NCI-H524 (cell line): ENCODE data around the gene TENT5C.
A peak's percentile ranks its signal among the peaks of the same experiment; 100 is the strongest.

ENCODE experiments used
- DNase-seq, 2 experiments: peaks; one replicate each; lab custom pipeline; 2025; lab: John Stamatoyannopoulos, UW

TENT5C gene

DNA sequence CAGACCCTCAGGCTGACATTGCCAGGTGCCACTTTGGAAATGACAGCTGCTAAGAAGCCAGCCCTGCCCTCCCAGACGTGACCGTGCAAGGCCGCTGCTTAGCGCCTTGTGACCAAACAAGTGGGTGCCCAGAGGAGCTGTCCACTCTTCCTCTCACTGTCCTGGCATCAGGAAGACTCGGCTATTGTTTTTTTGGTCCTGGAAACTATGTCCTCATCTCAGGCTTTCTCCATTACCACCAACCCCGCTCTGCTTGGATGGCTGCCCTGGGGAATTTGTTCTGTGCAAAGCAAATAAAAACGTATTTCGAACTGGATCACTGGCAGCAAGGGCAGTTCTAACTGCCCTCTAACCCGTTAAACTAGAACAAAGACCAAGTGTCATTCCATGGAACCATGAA, 13.7 kb upstream of the TENT5C start:
- no peak for DNase-seq

DNA sequence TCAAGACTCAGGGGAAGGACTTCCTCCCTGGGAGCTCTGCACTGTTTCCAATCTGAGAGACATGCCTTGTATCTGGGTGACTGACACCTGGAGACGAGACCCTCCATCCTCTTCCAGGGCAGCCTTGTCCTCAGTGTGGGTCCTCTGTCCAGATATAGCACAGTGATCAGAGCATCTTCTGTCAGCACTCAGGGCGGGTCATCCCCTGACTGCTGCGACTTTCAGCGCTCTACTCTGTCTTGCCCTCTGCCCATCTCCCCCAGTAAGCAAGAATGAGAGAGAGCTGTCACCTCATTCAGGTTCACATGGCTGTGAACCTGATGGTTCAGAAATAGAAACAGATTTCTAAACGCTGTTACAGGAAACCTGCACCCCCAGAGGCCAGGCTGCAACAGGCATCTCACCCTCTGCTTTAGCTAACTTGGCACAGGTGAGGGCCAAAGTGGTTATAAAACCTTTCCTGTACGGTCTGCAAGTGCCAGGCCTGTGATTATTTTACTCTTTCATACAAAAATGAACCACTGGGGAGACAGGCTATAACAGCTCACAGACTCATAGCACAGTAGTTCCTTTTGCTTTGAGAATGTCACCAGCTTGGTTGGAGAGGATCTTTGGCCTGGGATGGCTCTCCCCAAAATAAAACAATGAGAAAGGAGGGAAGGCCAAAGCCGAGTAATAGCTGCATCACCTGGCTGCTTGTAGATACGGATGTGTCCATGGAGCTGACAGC, 11.4 kb upstream of the TENT5C start:
- DNase-seq, result no peak

DNA sequence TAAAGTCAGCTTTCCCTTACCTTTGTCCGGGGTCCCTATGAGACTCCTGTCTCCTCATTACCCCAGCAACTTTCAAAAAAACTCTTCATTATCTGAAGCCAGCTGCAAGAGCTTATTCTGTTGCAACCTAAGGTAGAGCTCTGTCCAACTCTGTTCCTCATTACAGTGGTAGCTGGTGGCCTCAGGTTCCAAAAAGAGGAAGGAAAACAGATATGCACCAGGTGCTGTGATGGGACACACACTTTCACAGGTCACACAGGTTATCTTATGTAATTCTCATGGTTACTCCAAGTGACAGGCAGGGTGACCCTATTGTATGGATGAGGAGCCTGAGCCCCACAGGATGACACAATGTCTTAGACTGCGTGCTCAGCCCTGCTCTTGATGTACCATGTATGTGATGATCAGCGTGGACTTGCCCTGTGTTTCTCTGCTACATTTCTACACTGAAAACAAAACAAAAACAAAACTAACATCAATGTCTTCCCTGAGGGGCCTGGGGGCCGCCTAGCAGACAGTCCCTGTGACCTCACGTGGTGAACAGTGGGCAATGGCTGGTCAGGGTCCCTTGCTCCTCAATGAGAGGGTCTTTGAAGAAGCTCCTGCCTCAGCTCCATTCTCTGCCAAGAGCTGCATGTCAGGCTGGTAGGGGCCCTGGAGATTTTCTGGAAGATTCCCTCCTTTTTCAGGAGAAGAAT, 9.7 kb upstream of the TENT5C start:
- no peak for DNase-seq

DNA sequence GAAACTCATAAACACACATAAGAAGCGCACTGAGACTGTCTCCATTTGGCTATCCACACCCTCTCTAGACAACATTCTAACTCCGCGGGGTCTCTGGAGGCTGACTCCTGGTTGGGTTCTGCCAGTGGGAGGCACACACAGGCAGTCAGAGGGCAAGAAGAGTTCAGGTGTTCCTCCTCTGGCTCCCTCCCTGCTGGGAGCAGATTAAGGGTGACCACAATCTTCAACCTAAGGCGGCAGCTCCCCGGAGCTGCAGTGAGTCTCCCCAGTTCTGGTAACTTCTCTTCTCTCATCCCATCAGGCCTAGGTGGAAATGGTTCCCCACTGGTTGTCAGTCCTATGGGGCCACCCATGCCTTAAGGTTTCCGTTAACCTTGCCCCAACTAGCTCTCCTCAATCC, 7.4 kb upstream of the TENT5C start:
- no peak for DNase-seq

DNA sequence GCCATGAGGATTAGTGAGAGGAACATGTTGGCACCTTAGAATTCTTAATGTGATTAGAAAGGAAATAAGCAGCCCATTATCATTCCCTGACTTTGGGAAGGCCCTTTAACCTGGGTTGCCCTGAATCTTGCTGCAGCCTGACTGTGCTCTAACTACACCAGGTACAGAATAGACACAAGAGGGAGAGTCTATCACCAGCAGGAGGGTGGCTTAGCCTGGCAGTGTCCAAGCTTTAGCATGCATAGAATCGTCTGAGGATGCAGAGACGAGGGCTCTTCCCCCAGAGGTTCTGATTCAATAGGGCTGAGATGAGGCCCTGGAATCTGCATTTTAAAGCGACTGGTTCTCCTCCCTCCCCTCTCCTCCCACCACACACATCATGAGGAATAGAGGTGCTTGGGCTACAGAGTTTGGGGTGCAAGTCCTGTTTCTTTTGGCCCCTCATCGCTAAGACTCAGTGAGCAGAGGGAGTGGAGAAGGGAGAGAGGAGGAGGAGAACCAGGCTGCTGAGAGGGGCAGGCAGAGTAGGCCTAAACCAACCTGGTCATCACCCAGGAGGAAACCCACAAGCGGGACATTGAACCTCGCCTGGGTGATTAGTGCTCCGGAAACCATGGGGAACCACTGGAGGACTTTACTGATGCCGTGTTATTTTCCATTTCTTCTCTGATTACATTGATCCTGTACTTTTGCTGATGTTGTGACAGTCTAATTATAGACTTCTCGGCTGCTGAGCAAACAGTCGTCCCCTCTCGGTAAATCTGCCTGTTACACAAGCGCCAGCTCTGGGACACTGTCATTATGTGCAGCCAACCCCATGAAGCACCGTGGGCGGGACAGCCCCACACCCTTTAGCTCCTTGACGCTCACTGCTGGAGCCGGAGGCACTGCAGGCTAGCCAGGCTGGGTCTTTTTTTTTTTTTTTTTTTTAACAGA, 6.3 kb upstream of the TENT5C start:
- DNase-seq, result no peak

DNA sequence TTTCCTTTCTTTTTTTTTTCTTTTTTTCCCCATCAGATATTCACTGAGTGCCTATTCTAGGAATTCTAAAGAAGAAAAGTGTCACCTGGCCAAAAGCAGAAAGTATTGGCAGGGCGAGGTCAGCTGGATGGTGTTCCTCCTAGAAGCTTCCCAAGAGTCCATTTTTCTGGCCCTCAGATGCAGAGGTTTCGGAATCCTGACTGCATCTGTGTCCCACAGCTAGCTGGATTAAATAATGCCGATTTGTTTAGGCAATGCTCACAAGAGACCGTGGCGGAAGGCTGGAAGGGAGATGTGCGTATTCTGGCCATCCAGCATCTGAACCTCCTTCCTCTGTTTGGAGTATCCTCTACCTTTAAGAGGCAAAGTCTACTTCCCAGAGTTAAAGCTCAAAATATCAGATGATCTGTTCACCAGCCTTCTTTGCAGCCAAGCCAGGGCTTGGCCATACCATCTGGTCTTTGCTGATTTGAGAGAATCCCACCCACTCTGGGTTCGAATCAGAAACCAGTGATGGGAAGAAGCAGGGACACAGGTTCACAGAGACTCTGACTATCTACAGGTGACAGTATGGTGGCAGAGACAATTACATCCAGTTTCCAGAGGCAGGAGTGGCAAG, 5.4 kb upstream of the TENT5C start:
- no peak for DNase-seq

DNA sequence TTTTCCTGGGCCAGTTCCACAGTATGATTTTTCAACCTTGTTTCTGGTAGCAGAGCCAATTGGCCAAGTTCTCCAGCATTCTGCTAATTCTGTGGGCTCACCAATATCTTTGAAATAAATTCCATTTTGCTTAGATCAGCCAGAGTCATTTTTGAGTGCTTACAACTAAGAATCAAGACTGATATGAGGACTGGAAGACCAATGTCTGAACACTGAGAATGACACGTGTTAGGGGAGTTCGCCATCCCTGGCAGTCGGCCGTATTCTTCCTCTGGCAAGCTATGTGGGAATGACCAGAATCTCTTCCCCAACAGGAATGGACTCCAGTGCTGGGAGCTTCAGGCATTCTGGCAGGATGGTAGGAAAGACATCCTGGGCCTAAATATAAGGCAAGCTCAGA, 4.9 kb upstream of the TENT5C start:
- no peak for DNase-seq

DNA sequence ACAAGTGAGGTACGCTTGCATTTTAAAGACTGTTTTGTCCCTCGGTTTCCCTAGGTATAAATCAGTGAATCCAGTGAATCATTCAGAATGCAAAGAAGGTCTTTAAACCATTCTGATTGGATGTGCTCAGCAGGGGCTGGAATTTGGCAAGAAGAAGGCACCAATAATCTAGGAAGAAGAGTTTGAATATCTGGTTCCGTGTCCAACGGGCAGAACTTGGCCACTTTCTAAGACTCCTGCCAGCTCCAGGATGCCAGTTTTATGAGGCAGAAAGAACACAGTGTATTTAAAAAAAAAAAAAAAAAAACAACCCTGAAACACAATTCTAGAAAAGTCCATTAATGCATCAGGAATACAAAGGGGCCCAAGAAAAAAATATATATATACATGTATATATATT, 3.0 kb upstream of the TENT5C start:
- no peak for DNase-seq

DNA sequence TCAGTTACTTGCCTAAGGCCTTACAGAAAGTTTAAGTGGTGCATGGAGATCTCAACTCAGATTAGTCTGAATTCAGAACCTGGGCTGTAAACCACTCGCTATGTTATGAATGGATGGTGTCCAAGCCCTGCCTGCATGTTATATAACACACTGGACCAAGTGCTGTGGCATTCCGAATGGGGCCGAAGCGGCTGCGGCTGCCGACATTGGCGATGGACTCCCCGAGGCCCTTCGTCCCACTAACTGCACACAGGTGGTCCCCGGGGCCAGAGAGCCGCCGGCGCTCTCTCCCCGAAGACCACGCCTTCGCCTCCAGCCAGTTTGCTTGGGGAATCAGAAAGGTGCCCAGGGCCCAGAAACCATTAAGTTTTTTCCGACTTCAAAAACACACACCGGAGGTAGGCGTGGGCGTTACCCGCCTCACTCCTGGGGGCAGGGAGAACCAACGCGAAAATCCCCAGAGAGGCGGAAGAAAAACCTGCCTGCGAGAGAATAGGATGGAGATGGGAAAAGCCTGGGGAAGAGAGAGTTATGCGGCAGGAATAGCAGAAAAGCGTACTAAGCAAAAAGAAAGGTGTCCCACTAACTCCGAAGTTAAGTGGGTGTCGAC, 579 bp upstream of the TENT5C start:
- peak; percentile 37 to 57 for DNase-seq

DNA sequence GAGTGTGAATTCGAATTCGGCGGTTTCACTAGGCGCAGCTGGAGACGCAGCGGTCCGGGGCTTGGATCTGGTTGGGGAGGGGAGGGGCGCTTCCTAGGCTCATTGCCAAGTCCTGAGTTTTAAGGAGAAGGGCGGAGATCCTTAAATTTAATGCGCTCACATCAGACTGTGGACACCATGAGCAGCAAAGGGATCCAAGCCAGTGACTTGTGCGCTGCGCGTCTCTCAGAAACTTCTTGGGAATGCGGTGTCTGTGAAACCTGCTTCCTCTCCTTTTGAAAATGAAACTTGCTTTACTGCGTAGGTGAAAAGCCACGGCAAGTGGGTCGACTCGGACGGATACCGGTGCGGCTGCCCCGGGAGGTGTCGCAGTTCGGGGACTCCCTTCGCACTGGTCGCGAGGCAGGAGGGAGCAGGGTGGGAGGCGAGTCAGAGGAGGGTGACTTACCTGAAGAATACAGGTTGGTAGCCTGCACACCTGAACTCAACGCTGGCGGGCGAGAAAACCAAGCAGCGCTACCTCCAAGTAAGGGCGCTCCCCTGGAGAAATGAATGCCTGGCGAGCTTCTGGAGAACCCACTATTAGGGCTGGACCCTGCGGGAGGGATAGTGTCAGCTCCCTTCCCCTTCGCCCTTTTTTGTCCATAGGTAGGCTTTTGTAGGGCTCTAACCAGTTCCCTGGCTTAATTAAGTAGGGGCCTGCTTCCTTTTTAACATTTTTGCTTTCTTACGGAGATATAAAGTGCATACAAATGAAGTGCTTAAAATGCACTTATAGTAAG, 992 bp downstream of the TENT5C start:
- DNase-seq, result peak; percentile 16 to 68

DNA sequence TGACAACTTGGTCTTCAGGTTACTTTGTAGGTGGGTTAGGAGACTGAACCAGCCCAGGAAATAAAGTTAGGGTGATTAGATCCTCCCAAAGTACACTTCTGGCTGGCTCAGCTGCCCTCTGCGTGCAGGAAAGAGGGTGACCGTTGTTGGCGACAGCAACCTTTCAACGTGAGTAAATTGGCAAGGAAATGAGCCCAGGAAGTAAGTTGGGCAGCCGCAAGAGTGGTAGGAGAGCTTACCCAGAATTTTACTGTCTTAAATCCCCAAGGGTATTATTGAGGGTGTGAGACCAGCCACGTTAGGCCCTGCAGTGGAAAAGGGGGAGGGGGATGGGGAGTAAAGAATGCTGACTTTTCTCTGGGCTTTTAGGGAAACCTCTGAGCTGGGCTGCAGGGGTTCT, 1.6 kb downstream of the TENT5C start:
- no peak for DNase-seq

DNA sequence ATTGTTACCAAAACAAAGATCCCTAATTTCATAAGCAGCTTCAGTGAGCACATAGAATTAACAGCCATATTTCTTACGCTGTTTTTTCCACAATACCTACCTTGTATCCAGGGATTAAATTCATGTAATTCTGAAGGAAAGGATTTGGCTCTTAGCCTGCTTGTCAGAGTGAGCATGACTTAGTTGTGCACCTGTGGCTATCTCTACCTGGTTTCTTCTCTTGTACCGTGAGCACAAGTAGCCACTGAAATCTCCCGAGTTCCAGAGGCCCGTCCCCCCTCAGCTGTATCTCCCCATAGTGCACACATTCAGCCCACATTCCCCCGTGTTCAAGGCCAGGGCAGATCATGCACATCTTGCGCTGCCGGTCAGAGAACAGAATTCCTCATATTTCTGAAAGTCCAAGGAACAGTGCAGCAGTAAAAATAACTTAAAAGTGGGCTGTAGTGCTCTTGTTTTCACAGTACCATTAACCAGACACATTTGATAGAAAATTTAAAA, 2.3 kb downstream of the TENT5C start:
- no peak for DNase-seq

DNA sequence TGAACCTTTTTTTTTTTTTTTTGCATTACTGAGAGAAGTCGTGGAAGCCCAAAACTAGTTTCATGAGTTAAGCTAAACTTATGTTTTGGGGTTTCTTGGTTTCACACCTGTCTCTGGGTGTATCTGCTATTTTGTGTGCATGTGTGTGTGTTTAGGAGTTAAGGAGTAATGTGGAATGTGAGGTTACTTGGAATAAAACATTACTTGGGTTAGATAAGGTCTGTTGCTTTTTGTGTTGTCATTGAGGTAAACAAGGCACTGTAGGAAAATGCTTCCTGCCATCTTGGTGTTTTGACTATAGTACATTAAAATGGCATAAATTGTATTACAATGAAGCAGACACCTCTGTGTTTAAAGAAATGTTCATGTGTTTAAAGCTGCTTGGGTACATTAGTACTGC, 2.9 kb downstream of the TENT5C start:
- DNase-seq, result no peak

DNA sequence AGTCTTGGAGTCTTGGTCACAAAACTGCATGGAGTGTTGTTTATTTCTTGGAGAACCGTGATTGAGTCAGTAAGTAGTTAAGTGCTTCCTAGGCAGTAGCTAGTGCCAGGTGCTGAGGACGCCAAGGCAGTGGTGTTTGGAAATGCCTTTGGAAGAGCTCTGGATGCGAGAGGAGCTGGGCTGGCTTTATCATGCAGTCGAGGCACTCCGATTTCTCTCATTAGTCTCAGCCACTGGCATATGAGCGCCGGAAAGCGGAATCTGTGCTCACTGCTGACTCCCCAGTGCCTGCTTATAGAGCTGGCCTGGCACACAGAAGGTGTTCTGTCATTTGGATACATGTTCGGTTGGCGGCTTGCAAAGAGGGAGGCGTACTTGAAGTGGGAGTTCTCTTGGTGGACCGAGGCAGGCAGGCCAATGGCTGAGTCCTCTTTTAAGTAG, 3.6 kb downstream of the TENT5C start:
- DNase-seq, result no peak

DNA sequence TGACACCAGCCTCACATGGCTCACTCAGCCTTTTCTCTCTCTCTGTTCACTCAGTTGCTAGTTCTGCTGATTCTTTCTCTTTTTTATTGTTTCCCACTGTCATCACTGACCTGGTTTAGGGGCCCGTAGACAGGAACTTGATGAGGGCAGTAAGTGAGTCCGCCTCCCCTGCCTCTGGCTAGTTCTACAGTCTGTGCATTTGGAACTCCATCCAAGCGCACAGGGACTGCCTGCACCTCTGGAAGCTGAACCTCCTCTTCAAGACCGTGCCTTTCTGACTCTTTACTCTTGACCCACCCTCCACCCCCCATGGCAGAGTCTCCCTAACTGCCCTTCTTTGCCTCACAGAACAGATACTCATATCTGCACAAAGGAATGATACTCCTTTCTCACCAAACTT, 4.2 kb downstream of the TENT5C start:
- DNase-seq, result no peak

DNA sequence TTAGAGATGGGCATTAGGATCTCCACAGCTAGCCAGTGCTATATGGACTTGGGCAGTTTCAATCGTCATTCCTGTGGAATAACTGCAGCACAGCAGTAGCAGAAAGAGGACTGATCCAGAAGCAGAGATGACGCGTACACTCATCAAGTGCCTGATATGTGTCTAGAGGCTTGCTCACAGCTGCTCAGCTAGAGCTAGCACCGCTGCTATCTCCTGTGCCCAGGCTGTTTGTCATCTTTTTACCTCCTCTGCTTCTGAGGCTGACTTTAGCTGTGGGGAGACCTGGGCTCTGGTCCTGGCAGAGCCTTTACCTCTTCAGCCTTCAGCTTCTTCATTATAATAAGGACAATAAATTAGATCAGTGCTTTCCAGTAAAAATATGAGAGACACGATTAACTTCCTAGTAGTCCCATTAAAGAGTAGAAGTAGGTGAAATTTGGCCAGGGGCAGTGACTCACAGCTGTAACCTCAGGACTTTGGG, 5.3 kb downstream of the TENT5C start:
- DNase-seq, result no peak

DNA sequence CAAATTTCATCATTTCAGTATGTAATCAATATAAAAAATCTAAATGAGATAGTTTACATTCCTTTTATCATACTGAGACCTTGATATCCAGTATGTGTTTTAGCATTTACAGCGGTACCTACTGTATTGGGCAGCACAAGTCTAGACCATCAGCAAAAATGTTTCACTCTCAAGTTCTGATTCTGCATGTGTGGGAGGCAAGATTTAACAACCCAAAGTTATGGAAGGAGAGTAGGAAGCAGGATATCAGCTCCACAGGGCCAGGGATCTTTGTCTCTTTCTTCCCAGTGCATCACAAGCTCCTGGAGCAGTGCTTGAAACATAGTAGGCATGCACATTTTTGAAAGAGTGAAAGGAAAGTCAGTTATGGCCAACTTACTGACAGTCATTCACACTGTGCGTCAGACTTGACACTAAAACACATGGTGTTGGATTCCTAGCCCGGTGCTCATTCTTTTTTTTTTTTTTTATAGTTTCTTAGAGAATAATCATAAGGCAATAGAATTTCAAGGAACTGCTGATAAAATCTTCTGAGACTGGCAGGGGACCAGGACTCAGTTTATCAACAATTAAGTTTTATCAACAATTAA, 6.1 kb downstream of the TENT5C start:
- DNase-seq, result no peak

DNA sequence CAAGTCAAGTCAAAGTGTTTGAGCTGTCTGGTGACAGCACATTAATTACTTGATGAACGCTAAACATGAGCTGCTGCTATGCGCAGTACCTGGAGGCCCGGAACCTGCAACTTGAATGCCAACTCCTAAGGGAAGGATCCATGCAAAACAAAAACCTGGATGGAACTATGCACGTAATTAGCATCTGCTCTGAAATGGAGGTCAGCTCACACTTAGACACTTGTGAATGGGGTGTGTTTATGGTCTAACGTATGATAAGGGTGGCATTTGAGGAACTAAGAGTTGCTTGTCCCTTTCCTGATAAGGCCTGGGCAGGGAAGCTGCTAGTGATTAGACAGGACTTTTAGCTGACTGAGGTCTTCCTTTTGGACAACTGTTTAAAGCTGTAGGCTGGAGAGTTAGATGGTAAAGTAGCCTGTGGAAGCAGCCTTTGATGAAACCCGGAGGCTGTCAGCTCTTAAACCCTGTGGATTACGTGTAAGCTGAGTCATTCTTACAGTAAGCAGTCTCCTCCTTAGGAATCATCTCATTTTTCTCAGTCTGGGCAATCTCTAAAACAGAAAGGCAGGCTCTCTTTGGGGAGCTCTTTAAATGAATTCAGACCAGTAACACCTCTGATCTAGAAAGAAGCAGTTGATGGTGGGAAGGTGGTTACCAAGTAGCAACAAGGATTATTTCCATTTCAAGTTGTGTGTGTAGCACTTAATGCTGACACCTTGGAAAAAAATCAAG, 6.8 kb downstream of the TENT5C start:
- DNase-seq, result no peak

DNA sequence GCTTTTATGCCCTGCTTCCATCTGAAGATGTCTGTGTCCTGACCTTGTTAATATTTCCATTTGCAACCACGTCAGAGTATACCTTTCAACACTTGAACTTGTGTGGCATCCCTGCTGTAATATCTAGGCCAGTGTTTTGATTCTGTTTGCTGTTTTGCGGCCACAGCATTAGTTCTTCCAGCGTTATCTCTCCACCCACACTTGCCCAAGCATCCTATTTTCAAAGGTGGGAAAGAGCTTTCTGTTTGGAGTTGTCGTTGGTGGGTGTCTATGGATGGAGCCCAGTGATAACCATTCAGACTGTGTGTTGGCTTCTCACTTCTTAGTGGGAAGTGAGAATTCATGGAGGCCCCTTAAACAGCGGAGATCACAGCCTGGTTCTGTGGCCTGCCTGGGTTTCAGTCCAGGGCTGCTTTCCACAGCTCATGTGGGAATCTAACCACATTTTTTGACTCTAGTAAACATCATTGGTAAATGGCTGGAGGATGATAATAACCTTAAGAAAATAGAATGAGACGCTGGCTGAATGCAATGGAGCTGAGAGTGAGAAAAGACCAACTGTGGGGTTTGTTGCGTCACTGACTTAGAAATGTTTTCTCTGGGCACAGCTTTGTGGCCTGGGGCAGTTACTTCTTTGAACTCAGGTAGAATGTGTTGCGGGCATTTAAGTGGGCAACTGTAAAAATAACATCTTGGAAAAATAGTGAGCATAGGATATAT, 7.6 kb downstream of the TENT5C start:
- no peak for DNase-seq
